Measurements from ENCODE around the gene COG5. TPM values are rescaled to one million over a fixed set of nuclear protein-coding genes. Genes with fewer than 3 reads are reported as not detected.

The COG5 gene
- polyA plus RNA-seq, 3 donors = 12.7 to 29.0 (median 28.1) TPM

- H3K79me2 ChIP-seq (ENCODE audit: insufficient read depth, low read length) = no peaks in the 10 kb centered on the region
- no peaks in the 10 kb centered on the region for H3K9me3 ChIP-seq (replicated peaks in 1 of 2; ENCODE audit: control insufficient read depth in 1 of 2, insufficient read depth in 1 of 2, low read length in 2 of 2)
- H3K9ac ChIP-seq (ENCODE audit: insufficient read depth, low read length, poor library complexity, severe bottlenecking) = no peak overlapping the region
- H3K4me2 ChIP-seq (replicated peaks; ENCODE audit: extremely low read depth, low read length, poor library complexity, severe bottlenecking) = no peak overlapping the region
- Mint-ChIP-seq H3K36me3 (peaks cover 5 to 10% of the 10 kb centered on the region in 2 donors), H3K27ac (peak overlapping the region in 1 of 7 donors; percentile 39), H3K9me3 (peaks cover 0 to 6% (median 0%) of the 10 kb centered on the region in 7 donors), H3K4me1 (peaks cover 2% of the 10 kb centered on the region), H3K4me3 (no peak overlapping the region), H3K27me3 (ENCODE audit: low read depth in 3 of 3) (no peaks in the 10 kb centered on the region)
- no peak overlapping the region for H3K4me3 ChIP-seq (replicated peaks in 1 of 3; ENCODE audit: low read depth in 2 of 3, low read length in 3 of 3)
- H3K27me3 ChIP-seq (ENCODE audit: control insufficient read depth in 2 of 2, insufficient read depth in 2 of 2, low read length in 2 of 2) = no peaks in the 10 kb centered on the region
- no peaks in the 10 kb centered on the region for H3K4me1 ChIP-seq (ENCODE audit: control insufficient read depth in 1 of 2, insufficient read depth in 2 of 2, low read length in 2 of 2)
- TF ChIP-seq, protein P1, sequence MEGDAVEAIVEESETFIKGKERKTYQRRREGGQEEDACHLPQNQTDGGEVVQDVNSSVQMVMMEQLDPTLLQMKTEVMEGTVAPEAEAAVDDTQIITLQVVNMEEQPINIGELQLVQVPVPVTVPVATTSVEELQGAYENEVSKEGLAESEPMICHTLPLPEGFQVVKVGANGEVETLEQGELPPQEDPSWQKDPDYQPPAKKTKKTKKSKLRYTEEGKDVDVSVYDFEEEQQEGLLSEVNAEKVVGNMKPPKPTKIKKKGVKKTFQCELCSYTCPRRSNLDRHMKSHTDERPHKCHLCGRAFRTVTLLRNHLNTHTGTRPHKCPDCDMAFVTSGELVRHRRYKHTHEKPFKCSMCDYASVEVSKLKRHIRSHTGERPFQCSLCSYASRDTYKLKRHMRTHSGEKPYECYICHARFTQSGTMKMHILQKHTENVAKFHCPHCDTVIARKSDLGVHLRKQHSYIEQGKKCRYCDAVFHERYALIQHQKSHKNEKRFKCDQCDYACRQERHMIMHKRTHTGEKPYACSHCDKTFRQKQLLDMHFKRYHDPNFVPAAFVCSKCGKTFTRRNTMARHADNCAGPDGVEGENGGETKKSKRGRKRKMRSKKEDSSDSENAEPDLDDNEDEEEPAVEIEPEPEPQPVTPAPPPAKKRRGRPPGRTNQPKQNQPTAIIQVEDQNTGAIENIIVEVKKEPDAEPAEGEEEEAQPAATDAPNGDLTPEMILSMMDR (IDR thresholded peaks at IDR 0.05) = no peak
- no CpG with 5 or more reads among the region's 2 CpGs for WGBS (ENCODE audit: insufficient coverage)
- H3K36me3 ChIP-seq (replicated peaks in 1 of 2; ENCODE audit: control insufficient read depth in 1 of 2, insufficient read depth in 2 of 2, low read length in 2 of 2) = no peaks in the 10 kb centered on the region
- no peak for DNase-seq
- H2AFZ ChIP-seq (ENCODE audit: insufficient read depth, low read depth, low read length, poor library complexity, severe bottlenecking) = no peak overlapping the region
- no peak overlapping the region for H3K27ac ChIP-seq (ENCODE audit: low read depth in 1 of 2, low read length in 2 of 2)
- H4K20me1 ChIP-seq (ENCODE audit: insufficient read depth, low read length) = peaks cover 24% of the 10 kb centered on the region
- intact Hi-C loops (cut with micrococcal nuclease) = no loop called here
Observed at GRCh38 chr7:107492875-107493274, 70.8 kb downstream of the COG5 start.

DNA sequence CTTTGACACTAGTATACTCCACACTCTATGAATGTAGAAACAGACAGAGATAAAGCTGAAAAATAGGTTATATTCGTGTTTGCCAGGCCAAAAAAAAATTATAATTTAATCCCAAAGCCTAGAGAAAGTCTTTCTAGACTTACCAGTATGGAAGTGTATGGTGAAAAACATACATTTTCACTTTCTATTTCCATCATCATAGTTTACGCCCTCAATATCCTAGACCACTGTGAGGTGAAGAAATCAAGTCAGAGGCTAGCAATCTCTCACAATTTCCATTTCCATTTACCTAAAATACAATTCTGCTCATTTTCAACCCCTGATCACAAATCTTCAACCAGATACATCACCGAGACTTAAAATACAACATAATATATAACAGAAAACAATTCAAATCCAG is 77.7 kb downstream of the COG5 start:
- peak overlapping the region in 3 of 7 donors; percentile 1 to 74 (median 57) for H3K27ac Mint-ChIP-seq
- H3K36me3 Mint-ChIP-seq = peaks cover 4 to 6% of the 10 kb centered on the region in 2 donors
- no peak overlapping the region for H3K4me3 Mint-ChIP-seq
- Histone ChIP-seq H3K4me2 (replicated peaks; ENCODE audit: extremely low read depth, low read length, poor library complexity, severe bottlenecking) (no peak overlapping the region), H3K79me2 (ENCODE audit: insufficient read depth, low read length) (no peaks in the 10 kb centered on the region), H3K4me3 (replicated peaks in 1 of 3; ENCODE audit: low read depth in 2 of 3, low read length in 3 of 3) (no peak overlapping the region), H3K36me3 (replicated peaks in 1 of 2; ENCODE audit: control insufficient read depth in 1 of 2, insufficient read depth in 2 of 2, low read length in 2 of 2) (no peaks in the 10 kb centered on the region), H3K9ac (ENCODE audit: insufficient read depth, low read length, poor library complexity, severe bottlenecking) (no peak overlapping the region), H3K4me1 (ENCODE audit: control insufficient read depth in 1 of 2, insufficient read depth in 2 of 2, low read length in 2 of 2) (no peaks in the 10 kb centered on the region), H3K9me3 (replicated peaks in 1 of 2; ENCODE audit: control insufficient read depth in 1 of 2, insufficient read depth in 1 of 2, low read length in 2 of 2) (no peaks in the 10 kb centered on the region), H3K27me3 (ENCODE audit: control insufficient read depth in 2 of 2, insufficient read depth in 2 of 2, low read length in 2 of 2) (no peaks in the 10 kb centered on the region), H4K20me1 (ENCODE audit: insufficient read depth, low read length) (peaks cover 4% of the 10 kb centered on the region), H3K27ac (ENCODE audit: low read depth in 1 of 2, low read length in 2 of 2) (no peak overlapping the region), H2AFZ (ENCODE audit: insufficient read depth, low read depth, low read length, poor library complexity, severe bottlenecking) (no peak overlapping the region)
- DNase-seq = no peak
- 80% methylated on average over 1 of the region's 3 CpGs for WGBS (ENCODE audit: insufficient coverage)
- intact Hi-C loops (cut with micrococcal nuclease) = no loop called here
- TF ChIP-seq, protein P1 (IDR thresholded peaks at IDR 0.05) = no peak
- H3K4me1 Mint-ChIP-seq = peaks cover 6% of the 10 kb centered on the region
- H3K9me3 Mint-ChIP-seq = peaks cover 0 to 3% (median 0%) of the 10 kb centered on the region in 7 donors
- H3K27me3 Mint-ChIP-seq (ENCODE audit: low read depth in 3 of 3) = no peaks in the 10 kb centered on the region
